Endothelial cell of umbilical vein (primary cell): ENCODE results near the gene CACNA2D2.

ENCODE experiments used
- CTCF ChIP-seq, 2 donors: IDR thresholded peaks; 1 replicate in 1 of 2; 2 replicates in 1 of 2; pipeline ENCODE4 v1.5.1; 2011; ENCODE audit warnings: low read length in 2 of 2, mild to moderate bottlenecking in 2 of 2, moderate library complexity in 2 of 2, control low read depth in 1 of 2, inconsistent platforms in 1 of 2, low read depth in 1 of 2; ENCODE audit not compliant: insufficient read depth in 1 of 2; ENCODE audit errors: extremely low read depth in 1 of 2
- EZH2 ChIP-seq: IDR thresholded peaks from 2 replicates; pipeline ENCODE4 v1.6.1; 2012; ENCODE audit warnings: borderline replicate concordance, low read depth, mild to moderate bottlenecking, moderate library complexity, low read length, inconsistent platforms; ENCODE audit not compliant: severe bottlenecking
- GATA2 ChIP-seq: IDR thresholded peaks from 2 replicates; pipeline ENCODE4 v1.7.0; 2011; ENCODE audit warnings: low read depth, mild to moderate bottlenecking, moderate library complexity, mixed read lengths, low read length; ENCODE audit not compliant: insufficient read length, insufficient read depth
- MAX ChIP-seq: IDR thresholded peaks from 2 replicates; pipeline ENCODE4 v1.6.1; 2011; ENCODE audit not compliant: insufficient read depth, insufficient read length
- MYC ChIP-seq: IDR thresholded peaks from one replicate; pipeline ENCODE4 v1.6.1; 2011; ENCODE audit warnings: mild to moderate bottlenecking, low read depth, low read length
- POLR2A ChIP-seq: IDR thresholded peaks from 2 replicates; pipeline ENCODE4 v1.6.1; 2012; ENCODE audit warnings: low read depth, mild to moderate bottlenecking, control low read depth, low read length
- POLR2AphosphoS5 ChIP-seq: IDR thresholded peaks from 2 replicates; pipeline ENCODE4 v1.6.1; 2012; ENCODE audit warnings: low read depth, mild to moderate bottlenecking, control low read depth, low read length, moderate library complexity; ENCODE audit not compliant: insufficient read depth

DNA sequence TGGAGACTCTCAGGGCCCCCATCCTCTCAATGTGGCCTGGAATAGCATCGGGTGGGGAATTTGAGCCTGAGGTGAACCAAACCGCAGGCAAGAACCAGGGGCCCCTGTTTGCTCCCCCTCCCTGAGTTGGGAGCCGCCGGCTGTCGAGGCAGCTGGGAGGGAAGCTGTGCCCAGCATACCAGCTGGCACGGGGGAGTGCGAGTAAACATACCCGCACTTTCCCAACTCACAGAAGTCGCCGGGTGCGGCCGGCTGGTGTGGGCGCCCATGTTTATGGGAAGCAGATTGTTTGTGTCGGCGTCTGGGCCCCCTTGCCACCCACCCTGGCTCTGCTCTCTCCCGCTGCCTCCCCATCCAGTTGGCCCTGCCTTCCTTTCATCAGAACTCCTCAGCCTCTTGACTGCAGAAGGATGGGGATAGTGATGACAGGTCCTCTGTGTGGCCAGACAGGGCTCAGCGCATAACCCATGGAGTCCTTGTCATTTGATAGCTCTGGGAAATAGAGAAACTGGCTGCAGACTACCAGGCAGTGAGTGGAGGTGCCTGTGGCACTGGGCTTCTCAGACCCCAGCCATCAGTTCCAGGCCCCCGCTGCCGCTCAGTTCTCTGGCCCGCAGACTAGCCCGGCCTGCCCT lies 60.4 kb downstream of the CACNA2D2 start:
- no peak for TF ChIP-seq POLR2AphosphoS5
- no peak for TF ChIP-seq MYC
- no peak for TF ChIP-seq CTCF (IDR thresholded peaks at IDR 0.05; ENCODE audit: extremely low read depth in 1 of 2, insufficient read depth in 1 of 2, low read depth in 1 of 2, low read length in 2 of 2)
- no peak for TF ChIP-seq POLR2A
- TF ChIP-seq EZH2: no peak
- TF ChIP-seq MAX: no peak
- TF ChIP-seq GATA2: no peak
